SU-DHL-6 (cell line): ENCODE measurements around the gene MCOLN2.

Experiments
- H2AFZ ChIP-seq: fragments of 200-600 bp; sonication (generic); 2 replicates; pipeline ENCODE4 v1.6.1; 2014; ENCODE audit warnings: low read depth, mild to moderate bottlenecking, moderate library complexity, mixed read lengths, antibody characterized with exemption, low read length; ENCODE audit not compliant: severe bottlenecking
- H3F3A ChIP-seq: fragments of 200-600 bp; shearing (Covaris generic); 2 replicates; pipeline ENCODE4 v1.6.0; 2016; ENCODE audit warnings: antibody characterized with exemption, mild to moderate bottlenecking; ENCODE audit not compliant: insufficient read depth
- H3K27ac ChIP-seq: fragments of 200-600 bp; sonication (generic); 2 replicates; pipeline ENCODE4 v1.5.1; 2016; ENCODE audit warnings: low read depth, mild to moderate bottlenecking, low read length, moderate library complexity, mixed read lengths
- H3K27me3 ChIP-seq: fragments of 200-600 bp; sonication (generic), shearing (Covaris generic); 2 replicates; pipeline ENCODE4 v1.6.0; 2014; ENCODE audit warnings: mild to moderate bottlenecking, low read length
- H3K36me3 ChIP-seq: fragments of 200-600 bp; sonication (generic); 2 replicates; pipeline ENCODE4 v1.6.1; 2014; ENCODE audit warnings: mild to moderate bottlenecking, low read length, mixed read lengths
- H3K4me2 ChIP-seq: fragments of 300-600, 200-600 bp; shearing (Covaris generic), sonication (generic); 2 replicates; pipeline ENCODE4 v1.6.0; 2014; ENCODE audit warnings: low read length, low read depth, mild to moderate bottlenecking; ENCODE audit not compliant: poor library complexity, severe bottlenecking
- H3K4me3 ChIP-seq: fragments of 200-600 bp; sonication (generic); 2 replicates; pipeline ENCODE4 v1.5.1; 2014; ENCODE audit warnings: antibody characterized with exemption, low read length, mild to moderate bottlenecking, mixed read lengths; ENCODE audit not compliant: insufficient read depth, poor library complexity, severe bottlenecking
- H3K79me2 ChIP-seq: fragments of 200-600 bp; sonication (generic); 2 replicates; pipeline ENCODE4 v1.6.1; 2014; ENCODE audit warnings: mild to moderate bottlenecking, low read length, moderate library complexity; ENCODE audit not compliant: insufficient read depth
- H3K9ac ChIP-seq: fragments of 200-600 bp; sonication (generic); 2 replicates; pipeline ENCODE4 v1.7.0; 2014; ENCODE audit warnings: mild to moderate bottlenecking, low read length
- H3K9me2 ChIP-seq: fragments of 200-600 bp; sonication (generic); replicated peaks from 2 replicates; pipeline ENCODE4 v1.6.1; 2014; ENCODE audit warnings: low read length; ENCODE audit not compliant: insufficient read depth
- H3K9me3 ChIP-seq: fragments of 200-600 bp; sonication (generic); 2 replicates; pipeline ENCODE4 v1.6.1; 2014; ENCODE audit warnings: low read length, mixed read lengths; ENCODE audit not compliant: insufficient read depth
- H4K20me1 ChIP-seq: fragments of 200-600 bp; sonication (generic); 2 replicates; pipeline ENCODE4 v1.6.1; 2014; ENCODE audit warnings: low read depth, mild to moderate bottlenecking, antibody characterized with exemption, low read length, moderate library complexity, mixed read lengths
- CTCF ChIP-seq: fragments of 200-600 bp; sonication (generic); IDR thresholded peaks from one replicate; pipeline ENCODE4 v1.5.1; 2017; ENCODE audit warnings: antibody characterized with exemption, mild to moderate bottlenecking, low read length, moderate library complexity; ENCODE audit not compliant: insufficient read depth, poor library complexity, severe bottlenecking
- EZH2phosphoT487 ChIP-seq: fragments of 200-600 bp; sonication (generic), shearing (Covaris generic); conservative IDR thresholded peaks from 2 replicates; pipeline ENCODE4 v1.6.1; 2018; ENCODE audit warnings: mild to moderate bottlenecking, antibody characterized with exemption, low read length, moderate library complexity, mixed read lengths

The MCOLN2 gene

GRCh38 chr1:84940481-84940880, 56.4 kb downstream of the MCOLN2 start:
- Histone ChIP-seq H3F3A (0 out of 2 replicates have a peak, but pooled peaks cover 7% of the 10 kb centered on the region), H4K20me1 (no peaks in the 10 kb centered on the region), H3K9ac (no peak overlapping the region), H2AFZ (no peak overlapping the region), H3K79me2 (no peaks in the 10 kb centered on the region), H3K4me3 (no peak overlapping the region), H3K36me3 (no peaks in the 10 kb centered on the region), H3K9me3 (no peaks in the 10 kb centered on the region), H3K27me3 (no peaks in the 10 kb centered on the region), H3K27ac (no peak overlapping the region), H3K4me2 (no peak overlapping the region), H3K9me2 (no peaks in the 10 kb centered on the region)
- no peak for TF ChIP-seq CTCF
- no peak for TF ChIP-seq EZH2phosphoT487

GRCh38 chr1:84939761-84940160, 57.2 kb downstream of the MCOLN2 start:
- Histone ChIP-seq H3K36me3 (no peaks in the 10 kb centered on the region), H3K9me3 (no peaks in the 10 kb centered on the region), H3F3A (0 out of 2 replicates have a peak, but pooled peaks cover 7% of the 10 kb centered on the region), H3K79me2 (no peaks in the 10 kb centered on the region), H4K20me1 (no peaks in the 10 kb centered on the region), H3K9ac (no peak overlapping the region), H3K27me3 (no peaks in the 10 kb centered on the region), H3K4me3 (no peak overlapping the region), H3K4me2 (no peak overlapping the region), H2AFZ (no peak overlapping the region), H3K9me2 (no peaks in the 10 kb centered on the region), H3K27ac (no peak overlapping the region)
- no peak for TF ChIP-seq EZH2phosphoT487
- TF ChIP-seq CTCF, result no peak

- 0 out of 2 replicates have a peak, but pooled peaks cover 7% of the 10 kb centered on the region for H3F3A ChIP-seq
- H3K27ac ChIP-seq, result no peak overlapping the region
- TF ChIP-seq EZH2phosphoT487 (no peak), CTCF (no peak)
- H4K20me1 ChIP-seq, result no peaks in the 10 kb centered on the region
- H3K9ac ChIP-seq, result no peak overlapping the region
- H3K9me2 ChIP-seq, result no peaks in the 10 kb centered on the region
- no peaks in the 10 kb centered on the region for H3K9me3 ChIP-seq
- H3K79me2 ChIP-seq, result no peaks in the 10 kb centered on the region
- no peaks in the 10 kb centered on the region for H3K27me3 ChIP-seq
- no peak overlapping the region for H3K4me3 ChIP-seq
- no peak overlapping the region for H3K4me2 ChIP-seq
- H3K36me3 ChIP-seq, result no peaks in the 10 kb centered on the region
- H2AFZ ChIP-seq, result no peak overlapping the region
Measured at GRCh38 chr1:84939151-84939550, 57.8 kb downstream of the MCOLN2 start.
